ENCODE data around the gene ETV3. TPM values are rescaled to one million over a fixed set of nuclear protein-coding genes. Genes with fewer than 3 reads are reported as not detected.

The ETV3 gene
- total and polyA plus RNA-seq, 2 of the 13 experiments (the other 11 are each of a cell fraction or from before 2014, with no cell fraction given) = 4.2 to 5.8 TPM

DNA sequence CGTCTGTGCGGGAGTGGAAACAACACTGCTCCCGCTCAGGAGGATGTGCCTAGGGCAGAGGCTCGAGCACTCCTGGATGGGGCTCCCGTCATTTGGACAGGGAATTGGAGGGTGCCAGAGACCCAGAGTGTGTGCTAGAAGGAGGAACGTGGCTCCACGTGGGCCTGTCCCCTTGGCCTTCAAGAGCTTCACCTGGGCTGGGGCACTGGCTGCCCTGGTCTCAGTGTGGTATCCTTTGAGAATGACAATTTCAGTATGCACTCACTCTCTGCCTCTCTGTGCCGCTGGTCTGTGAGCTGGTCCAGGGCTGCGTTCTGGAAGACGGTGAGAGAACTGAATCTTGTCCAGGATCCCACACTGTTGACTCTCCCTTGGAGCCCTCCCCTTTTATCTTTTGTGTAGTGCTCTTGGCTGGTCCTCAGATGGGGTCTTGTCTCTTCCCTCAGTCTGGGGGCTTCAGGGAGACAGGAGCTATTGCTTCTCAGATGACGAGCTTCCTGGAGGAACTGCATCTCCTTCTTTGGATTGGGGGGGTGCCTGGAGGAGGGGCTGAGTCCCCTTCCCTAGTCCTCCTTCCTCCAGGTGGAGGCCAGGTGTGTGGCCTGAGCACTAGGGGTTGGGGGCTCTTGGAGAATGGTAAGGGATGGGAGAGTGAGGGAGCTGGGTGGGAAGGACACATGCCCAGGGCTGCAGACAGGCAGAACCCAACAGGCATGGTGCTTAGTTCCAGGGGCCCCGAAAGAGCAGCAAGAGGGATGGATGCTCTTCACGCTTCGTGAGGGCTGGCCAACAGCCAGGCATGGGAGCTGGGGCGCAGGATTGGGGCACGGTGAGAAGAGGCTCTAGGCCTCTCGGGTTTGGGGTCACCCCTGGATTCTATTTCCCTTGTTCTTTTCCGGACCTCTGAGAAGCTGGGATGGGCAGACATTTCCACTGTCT lies 23.7 kb downstream of the ETV3 start:
- ChIA-PET CTCF (ENCODE audit: low intra/inter-chr PET ratio, low total read pairs) (no interaction called here), POLR2A (no interaction called here)
- no peak overlapping the region for H2AFZ ChIP-seq (ENCODE audit: low read length)
- DNase-seq (ENCODE audit: low spot score) (no peak), FAIRE-seq (no peak), ATAC-seq (no peak)
- H3K9ac ChIP-seq (ENCODE audit: insufficient read depth, low read depth, low read length) = no peak overlapping the region
- no peak overlapping the region for H3K4me2 ChIP-seq (ENCODE audit: low read depth, low read length)
- 36% methylated on average over 14 of the region's 18 CpGs for WGBS (ENCODE audit: low lambda C conversion rate)
- no peaks in the 10 kb centered on the region for H3K79me2 ChIP-seq (ENCODE audit: insufficient read depth, low read length)
- no peaks in the 10 kb centered on the region for H4K20me1 ChIP-seq (ENCODE audit: insufficient read depth, low read length)
- H3K27ac ChIP-seq (ENCODE audit: extremely low read length, insufficient read depth, low read length) = no peak overlapping the region
- H3K27me3 ChIP-seq (ENCODE audit: control insufficient read depth in 1 of 2, insufficient read depth in 2 of 2, low read length in 2 of 2) = peaks cover 11 to 43% of the 10 kb centered on the region in 2 experiments; a peak in 4 of 5 replicates
- no peak overlapping the region for H3K4me3 ChIP-seq (replicated peaks in 1 of 3; ENCODE audit: insufficient read depth in 1 of 3, low read depth in 2 of 3, low read length in 3 of 3)
- intact Hi-C loops (cut with micrococcal nuclease; ENCODE audit: unreplicated experiment) = no loop called here
- no peaks in the 10 kb centered on the region for H3K9me3 ChIP-seq (ENCODE audit: low read length)
- no peaks in the 10 kb centered on the region for H3K36me3 ChIP-seq (replicated peaks in 1 of 2; ENCODE audit: control insufficient read depth in 1 of 2, insufficient read depth in 2 of 2, low read length in 2 of 2)
- TF ChIP-seq ZNF567 (CRISPR knock-in tag; IDR thresholded peaks at IDR 0.05; ENCODE audit: borderline replicate concordance) = no peak
- TF ChIP-seq FOXK1 (CRISPR knock-in tag; IDR thresholded peaks at IDR 0.05; ENCODE audit: borderline replicate concordance, low read depth) = no peak
- TF ChIP-seq NFIB (CRISPR knock-in tag; IDR thresholded peaks at IDR 0.05; ENCODE audit: borderline replicate concordance) = no peak
- no peak for TF ChIP-seq ZNF276 (CRISPR knock-in tag; IDR thresholded peaks at IDR 0.05; ENCODE audit: low read depth)
- TF ChIP-seq ZNF335 (CRISPR knock-in tag; IDR thresholded peaks at IDR 0.05) = no peak
- TF ChIP-seq NBN (conservative IDR thresholded peaks at IDR 0.05) = no peak
- TF ChIP-seq ZFX (CRISPR knock-in tag; IDR thresholded peaks at IDR 0.05; ENCODE audit: low read depth) = no peak
- TF ChIP-seq, protein P1, sequence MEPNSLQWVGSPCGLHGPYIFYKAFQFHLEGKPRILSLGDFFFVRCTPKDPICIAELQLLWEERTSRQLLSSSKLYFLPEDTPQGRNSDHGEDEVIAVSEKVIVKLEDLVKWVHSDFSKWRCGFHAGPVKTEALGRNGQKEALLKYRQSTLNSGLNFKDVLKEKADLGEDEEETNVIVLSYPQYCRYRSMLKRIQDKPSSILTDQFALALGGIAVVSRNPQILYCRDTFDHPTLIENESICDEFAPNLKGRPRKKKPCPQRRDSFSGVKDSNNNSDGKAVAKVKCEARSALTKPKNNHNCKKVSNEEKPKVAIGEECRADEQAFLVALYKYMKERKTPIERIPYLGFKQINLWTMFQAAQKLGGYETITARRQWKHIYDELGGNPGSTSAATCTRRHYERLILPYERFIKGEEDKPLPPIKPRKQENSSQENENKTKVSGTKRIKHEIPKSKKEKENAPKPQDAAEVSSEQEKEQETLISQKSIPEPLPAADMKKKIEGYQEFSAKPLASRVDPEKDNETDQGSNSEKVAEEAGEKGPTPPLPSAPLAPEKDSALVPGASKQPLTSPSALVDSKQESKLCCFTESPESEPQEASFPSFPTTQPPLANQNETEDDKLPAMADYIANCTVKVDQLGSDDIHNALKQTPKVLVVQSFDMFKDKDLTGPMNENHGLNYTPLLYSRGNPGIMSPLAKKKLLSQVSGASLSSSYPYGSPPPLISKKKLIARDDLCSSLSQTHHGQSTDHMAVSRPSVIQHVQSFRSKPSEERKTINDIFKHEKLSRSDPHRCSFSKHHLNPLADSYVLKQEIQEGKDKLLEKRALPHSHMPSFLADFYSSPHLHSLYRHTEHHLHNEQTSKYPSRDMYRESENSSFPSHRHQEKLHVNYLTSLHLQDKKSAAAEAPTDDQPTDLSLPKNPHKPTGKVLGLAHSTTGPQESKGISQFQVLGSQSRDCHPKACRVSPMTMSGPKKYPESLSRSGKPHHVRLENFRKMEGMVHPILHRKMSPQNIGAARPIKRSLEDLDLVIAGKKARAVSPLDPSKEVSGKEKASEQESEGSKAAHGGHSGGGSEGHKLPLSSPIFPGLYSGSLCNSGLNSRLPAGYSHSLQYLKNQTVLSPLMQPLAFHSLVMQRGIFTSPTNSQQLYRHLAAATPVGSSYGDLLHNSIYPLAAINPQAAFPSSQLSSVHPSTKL (CRISPR knock-in tag; IDR thresholded peaks at IDR 0.05) = no peak
- TF ChIP-seq ELK4 (CRISPR knock-in tag; IDR thresholded peaks at IDR 0.05; ENCODE audit: borderline replicate concordance) = no peak
- TF ChIP-seq, protein P2, sequence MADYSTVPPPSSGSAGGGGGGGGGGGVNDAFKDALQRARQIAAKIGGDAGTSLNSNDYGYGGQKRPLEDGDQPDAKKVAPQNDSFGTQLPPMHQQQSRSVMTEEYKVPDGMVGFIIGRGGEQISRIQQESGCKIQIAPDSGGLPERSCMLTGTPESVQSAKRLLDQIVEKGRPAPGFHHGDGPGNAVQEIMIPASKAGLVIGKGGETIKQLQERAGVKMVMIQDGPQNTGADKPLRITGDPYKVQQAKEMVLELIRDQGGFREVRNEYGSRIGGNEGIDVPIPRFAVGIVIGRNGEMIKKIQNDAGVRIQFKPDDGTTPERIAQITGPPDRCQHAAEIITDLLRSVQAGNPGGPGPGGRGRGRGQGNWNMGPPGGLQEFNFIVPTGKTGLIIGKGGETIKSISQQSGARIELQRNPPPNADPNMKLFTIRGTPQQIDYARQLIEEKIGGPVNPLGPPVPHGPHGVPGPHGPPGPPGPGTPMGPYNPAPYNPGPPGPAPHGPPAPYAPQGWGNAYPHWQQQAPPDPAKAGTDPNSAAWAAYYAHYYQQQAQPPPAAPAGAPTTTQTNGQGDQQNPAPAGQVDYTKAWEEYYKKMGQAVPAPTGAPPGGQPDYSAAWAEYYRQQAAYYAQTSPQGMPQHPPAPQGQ (CRISPR knock-in tag; IDR thresholded peaks at IDR 0.05; ENCODE audit: borderline replicate concordance) = no peak
- in situ Hi-C loops (cut with HindIII; ENCODE audit: extremely low pct_ligation_motif_present, low pct_unique_long_range_greater_than_20kb) = no loop called here
- H3K4me1 ChIP-seq (ENCODE audit: insufficient read depth, low read length) = peaks cover 5% of the 10 kb centered on the region; the same call in 1 of the 2 replicates
- BruUV-seq (replicated peaks) = no TSS peak
